A204.1 (cell line): Measurements from ENCODE around the gene GMEB2.
"Not testable (repeated sequence)": the region's sequence is repeated elsewhere in the genome, so short reads cannot be mapped to it uniquely, and the experiment has no call there.

ENCODE experiments used
- FAIRE-seq: peaks from 2 replicates; lab custom pipeline; 2012; peaks lifted over from hg19 to GRCh38; lab: Jason Lieb, UNC

GMEB2 gene

GRCh38 chr20:63657260-63657936 lies 30.5 kb upstream of the GMEB2 start:
- FAIRE-seq: no peak

GRCh38 chr20:63656451-63656850 lies 29.6 kb upstream of the GMEB2 start:
- no peak for FAIRE-seq

- no peak for FAIRE-seq
These were observed 28.3 kb upstream of the GMEB2 start for GRCh38 chr20:63655249-63655648.

- FAIRE-seq: no peak
These were observed 27.2 kb upstream of the GMEB2 start for GRCh38 chr20:63653974-63654668.

- no peak for FAIRE-seq
These were observed 26.4 kb upstream of the GMEB2 start, which contains the start of gene STMN3 for GRCh38 chr20:63653041-63653973. Gene STMN3, minus strand, starts transcription at chr20:63653424. Its CDS starts 79 bp downstream, at chr20:63653345.

- FAIRE-seq: no peak
These were observed 25.5 kb upstream of the GMEB2 start for GRCh38 chr20:63652192-63652980.

- FAIRE-seq: no peak
These were observed 25.0 kb upstream of the GMEB2 start for GRCh38 chr20:63651942-63652191.

- not testable (repeated sequence) for FAIRE-seq
These were observed 23.6 kb upstream of the GMEB2 start for GRCh38 chr20:63650486-63650885.

GRCh38 chr20:63648895-63649589 lies 22.1 kb upstream of the GMEB2 start:
- no peak for FAIRE-seq

GRCh38 chr20:63648190-63648589 lies 21.3 kb upstream of the GMEB2 start:
- FAIRE-seq: no peak

GRCh38 chr20:63645218-63645617 lies 18.3 kb upstream of the GMEB2 start:
- FAIRE-seq: no peak

GRCh38 chr20:63643946-63644345 lies 17.0 kb upstream of the GMEB2 start:
- no peak for FAIRE-seq

GRCh38 chr20:63643499-63643898 lies 16.6 kb upstream of the GMEB2 start:
- FAIRE-seq: no peak

GRCh38 chr20:63642527-63643247 lies 15.8 kb upstream of the GMEB2 start:
- no peak for FAIRE-seq

- no peak for FAIRE-seq
These were observed 15.1 kb upstream of the GMEB2 start for GRCh38 chr20:63641792-63642523.

GRCh38 chr20:63641146-63641791 lies 14.4 kb upstream of the GMEB2 start:
- no peak for FAIRE-seq

GRCh38 chr20:63640686-63641085 lies 13.8 kb upstream of the GMEB2 start:
- not testable (repeated sequence) for FAIRE-seq

- FAIRE-seq: no peak
These were observed 13.2 kb upstream of the GMEB2 start for GRCh38 chr20:63640086-63640485.

- FAIRE-seq: no peak
These were observed 12.4 kb upstream of the GMEB2 start for GRCh38 chr20:63639093-63639975.
